Stimulated activated naive CD8-positive, alpha-beta T cell treated with anti-CD3 and anti-CD28 coated beads, Interleukin-15, Interleukin-2, amounts not matched to agents 100 U/mL and 50 U/mL, for 24 hours (primary cell): ENCODE measurements around the gene PEF1.
A peak's percentile ranks its signal among the peaks of the same experiment; 100 is the strongest.

ENCODE experiments used
- ATAC-seq: fragments of 150-1000 bp; cut with Tn5 transposase; one replicate; pipeline ENCODE4 v1.10.0; 2021
- DNase-seq: peaks from one replicate; pipeline ENCODE4 v3.0.0; 2021

PEF1 gene

DNA sequence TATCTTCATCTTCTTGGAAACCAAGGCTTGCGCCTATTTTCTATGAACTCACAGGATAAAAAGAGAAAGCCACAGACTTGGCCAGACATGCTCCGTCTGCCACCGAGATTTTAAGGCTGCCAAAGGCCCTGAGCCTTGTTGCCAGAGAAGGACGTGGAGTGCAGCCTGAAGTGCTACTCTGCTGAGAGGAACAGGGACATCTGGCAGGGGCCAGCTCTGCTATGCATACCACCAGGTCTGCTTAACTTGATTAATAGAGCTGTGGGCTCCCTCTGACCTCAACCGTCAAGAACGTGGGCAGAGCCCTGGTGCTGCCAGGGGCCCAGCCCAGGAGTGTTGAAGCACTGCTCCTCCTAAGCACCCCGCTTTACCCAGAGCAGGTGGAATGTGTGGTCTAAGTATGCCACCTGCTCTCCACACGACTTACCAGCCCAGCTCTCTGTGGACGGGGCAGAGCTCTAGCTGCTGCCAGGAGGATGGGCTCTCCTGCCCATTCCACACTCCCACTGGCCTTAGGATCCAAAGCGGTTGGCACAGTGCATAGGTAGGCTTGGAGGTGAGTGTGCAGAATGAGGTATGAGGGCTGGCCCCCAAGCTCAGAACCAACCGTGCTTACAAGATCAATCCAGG, 16.6 kb downstream of the PEF1 start:
- DNase-seq (no peak), ATAC-seq (no peak)

DNA sequence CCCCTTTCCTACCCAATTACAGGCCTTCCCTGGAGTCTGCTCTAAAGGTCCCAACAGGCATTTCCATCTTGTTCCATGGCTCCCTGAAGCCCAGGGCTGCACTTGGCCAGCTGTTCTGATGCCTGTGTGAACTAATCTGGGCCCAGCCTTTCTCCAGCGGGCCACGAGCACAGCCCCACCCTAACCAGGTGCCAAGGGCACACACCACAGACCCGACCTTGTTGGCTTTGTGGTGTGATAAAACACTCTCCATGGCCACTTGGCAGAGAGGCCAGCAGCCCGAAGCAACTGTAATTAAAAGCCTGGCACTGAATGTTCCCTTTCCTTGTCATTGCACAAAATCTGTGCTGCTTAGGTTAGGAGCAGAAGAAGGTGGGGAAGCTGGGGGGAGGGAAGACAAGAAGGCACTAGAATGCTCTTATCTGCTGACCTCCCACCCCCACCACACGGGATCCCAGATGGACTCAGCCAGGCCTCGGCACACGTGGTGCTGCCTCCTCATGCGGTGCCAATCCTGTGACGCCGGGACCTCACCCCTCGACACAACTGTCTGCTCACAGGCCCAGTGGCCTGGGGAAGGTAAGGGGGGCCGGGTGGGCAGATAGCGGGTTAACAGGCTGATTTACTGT, 17.3 kb downstream of the PEF1 start:
- ATAC-seq (no peak), DNase-seq (no peak)

DNA sequence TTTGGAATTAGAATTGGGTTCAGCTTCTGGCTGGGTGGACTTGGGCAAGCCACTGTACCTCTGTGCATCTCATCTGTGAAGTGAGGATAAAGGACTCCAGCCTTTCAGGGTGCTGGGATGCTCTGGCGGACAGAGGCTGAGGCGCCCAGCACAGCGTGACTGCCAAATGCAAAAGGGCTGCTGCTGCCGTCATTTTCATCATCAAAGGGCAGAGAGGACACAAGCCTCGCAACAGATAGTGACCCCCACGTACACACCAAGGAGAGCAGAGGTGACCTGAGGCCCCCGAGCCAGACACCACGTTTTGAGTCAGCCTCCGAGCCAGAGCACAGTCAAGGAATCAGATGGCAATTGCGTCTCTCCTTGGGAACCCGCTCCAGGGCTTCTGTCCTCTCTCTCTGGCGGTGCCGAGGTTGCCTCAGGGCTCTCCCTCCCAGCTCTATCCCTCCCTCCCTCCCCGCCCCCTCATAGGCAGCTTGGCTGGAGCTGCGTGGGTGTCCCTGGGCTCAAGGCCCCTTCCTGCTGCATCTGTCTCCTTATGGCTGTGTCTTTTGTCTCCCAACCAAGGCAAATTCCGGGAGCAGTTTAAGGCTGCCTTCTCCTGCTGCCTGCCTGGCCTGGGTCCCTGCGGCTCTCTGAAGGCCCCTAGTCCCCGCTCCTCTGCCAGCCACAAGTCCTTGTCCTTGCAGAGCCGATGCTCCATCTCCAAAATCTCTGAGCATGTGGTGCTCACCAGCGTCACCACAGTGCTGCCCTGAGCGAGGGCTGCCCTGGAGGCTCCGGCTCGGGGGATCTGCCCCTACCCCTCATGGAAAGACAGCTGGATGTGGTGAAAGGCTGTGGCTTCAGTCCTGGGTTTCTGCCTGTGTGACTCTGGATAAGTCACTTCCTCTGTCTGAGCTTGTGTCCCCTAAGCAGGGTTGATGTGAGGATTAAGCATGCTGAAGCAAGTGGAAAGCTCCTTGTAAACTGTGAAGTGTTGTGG, 18.2 kb downstream of the PEF1 start:
- ATAC-seq (no peak), DNase-seq (no peak)

DNA sequence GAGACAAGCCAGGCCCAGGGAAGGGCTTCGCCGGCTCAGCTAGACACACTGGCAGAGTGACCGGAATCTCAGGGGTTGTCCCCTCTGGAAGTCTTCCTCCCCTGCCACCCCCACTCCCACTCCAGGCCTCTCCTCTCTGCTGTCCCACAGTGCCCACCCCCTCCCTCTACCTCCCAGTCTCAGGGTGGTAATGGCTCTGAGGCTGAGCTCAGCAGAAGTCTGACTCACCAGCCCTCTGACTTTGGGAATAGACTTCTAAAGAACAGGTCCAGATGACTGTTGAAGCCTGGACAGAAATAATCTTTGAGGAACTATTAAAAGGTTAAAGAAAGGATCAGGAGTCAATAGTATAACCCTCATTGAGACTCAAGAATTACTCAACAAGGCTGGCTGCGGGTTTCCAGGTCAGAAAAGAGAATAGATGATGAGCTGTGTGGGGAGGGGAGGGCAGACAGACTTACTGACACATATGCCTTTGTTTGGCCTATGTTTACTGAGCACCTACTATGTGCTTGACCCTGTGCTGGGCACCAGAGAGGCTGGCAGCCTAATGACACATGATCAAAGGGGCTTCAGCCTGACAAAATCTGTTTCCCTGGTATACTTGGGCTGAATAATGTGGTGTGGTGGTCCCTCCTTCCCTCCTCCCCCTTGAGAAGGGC, 19.0 kb downstream of the PEF1 start:
- DNase-seq (no peak), ATAC-seq (no peak)

DNA sequence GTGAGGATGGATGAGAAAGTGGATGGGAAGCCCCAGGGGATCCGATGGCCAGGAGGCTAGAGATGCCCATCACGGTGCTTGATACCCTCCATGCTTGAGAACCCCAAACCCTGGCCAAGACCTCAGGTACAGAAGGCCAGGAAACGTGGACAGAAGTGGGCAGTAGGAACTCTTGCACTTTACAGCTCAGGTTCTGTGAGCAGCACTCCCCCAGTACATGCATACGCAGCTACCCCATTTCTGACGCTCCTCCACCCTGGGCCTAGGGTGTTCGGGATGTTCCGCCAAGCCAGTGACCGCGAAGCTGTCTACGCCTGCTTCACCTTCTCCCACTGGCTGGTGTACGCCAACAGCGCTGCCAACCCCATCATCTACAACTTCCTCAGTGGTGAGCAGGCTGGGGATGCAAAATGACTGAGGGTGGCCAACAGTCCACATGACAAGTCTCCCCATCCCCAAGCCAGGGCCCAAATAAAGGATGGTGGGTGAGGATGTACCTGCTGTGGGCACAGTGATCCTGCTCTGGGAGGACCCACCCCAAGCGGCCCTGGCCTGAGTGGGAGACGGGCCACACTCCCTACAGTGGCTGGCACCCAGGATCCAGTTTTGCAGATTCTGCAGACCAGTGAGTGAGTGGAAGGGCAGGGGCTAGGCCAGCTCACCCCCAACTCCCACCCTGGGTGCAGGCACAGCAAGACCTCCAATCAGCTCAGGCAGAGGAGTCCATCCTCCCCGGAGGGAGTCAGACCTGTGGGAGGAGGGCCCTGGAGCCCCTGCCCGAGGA, 19.8 kb downstream of the PEF1 start:
- ATAC-seq: no peak

DNA sequence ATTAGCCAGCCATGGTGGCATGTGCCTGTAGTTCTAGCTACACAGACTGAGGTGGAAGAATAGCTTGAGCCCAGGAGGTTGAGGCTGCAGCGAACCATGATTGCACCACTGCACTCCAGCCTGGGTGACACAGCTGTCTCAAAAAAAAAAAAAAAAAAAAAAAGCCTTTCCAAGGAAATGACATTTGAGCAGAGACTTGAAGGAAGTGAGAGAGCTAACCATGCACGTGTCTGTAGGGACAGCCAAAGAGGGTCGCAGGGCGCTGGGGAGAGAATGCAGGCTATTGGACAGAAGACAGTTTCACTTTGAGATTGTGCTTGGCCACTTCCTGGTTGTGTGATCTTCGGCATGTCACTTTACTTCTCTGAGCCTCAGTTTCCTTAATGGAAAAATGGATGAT, 20.4 kb downstream of the PEF1 start:
- no peak for DNase-seq

More for the DNA sequence above, 19.8 kb downstream of the PEF1 start:
- no peak for DNase-seq

DNA sequence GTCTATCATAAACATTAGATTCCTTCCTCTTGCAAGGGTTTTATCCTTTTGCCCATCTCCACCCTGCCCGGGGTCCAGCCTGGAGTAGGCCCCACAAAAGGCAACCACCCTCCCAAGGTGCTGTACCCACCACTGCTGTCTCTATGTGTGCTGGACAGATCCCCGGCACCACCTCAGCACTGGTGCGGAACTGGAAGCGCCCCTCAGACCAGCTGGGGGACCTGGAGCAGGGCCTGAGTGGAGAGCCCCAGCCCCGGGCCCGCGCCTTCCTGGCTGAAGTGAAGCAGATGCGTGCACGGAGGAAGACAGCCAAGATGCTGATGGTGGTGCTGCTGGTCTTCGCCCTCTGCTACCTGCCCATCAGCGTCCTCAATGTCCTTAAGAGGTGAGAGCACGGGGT, 21.3 kb downstream of the PEF1 start:
- no peak for ATAC-seq
- DNase-seq: no peak

More for the DNA sequence above, 20.4 kb downstream of the PEF1 start:
- no peak for ATAC-seq

DNA sequence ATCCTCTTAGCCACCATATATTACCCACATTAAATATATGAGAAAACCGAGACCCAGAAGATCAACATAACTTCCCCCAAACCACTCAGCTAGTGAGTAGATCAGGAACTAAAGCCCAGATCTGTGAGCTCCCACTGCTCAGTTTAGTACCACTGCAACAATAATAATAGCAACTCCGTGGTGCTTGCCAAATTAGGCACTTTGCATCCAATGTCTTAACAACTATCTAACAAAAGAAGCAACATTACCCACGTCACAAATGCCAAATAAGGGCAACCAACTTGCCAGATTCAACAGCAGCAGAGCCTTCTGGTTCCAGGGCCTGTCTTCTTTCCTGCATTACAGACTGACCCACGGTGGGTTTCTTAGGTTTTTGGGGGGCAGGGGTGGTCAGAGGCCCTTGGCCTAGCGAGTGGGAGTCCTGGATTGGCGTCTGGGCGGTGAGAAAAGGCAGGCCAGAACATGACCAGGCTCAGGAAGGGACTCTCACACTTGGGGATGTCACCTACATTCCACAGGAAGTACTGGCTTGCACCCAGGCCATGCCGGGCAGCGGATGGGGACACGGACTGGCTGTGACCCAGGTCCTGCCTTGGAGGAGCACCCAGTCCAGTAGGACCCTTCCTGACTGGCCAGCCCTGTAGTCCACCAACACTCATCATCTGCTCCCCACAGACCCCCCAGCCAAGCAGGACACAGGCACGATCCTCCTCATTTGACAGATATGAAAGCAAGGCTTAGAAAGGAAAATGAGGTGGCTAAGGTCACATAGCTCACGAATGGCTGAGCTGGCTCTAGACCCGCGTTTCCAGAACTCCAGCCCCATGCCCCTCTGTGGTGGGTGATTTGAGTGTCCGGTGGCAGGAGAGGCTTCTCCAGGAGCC, 22.6 kb downstream of the PEF1 start:
- ATAC-seq (no peak), DNase-seq (no peak)

DNA sequence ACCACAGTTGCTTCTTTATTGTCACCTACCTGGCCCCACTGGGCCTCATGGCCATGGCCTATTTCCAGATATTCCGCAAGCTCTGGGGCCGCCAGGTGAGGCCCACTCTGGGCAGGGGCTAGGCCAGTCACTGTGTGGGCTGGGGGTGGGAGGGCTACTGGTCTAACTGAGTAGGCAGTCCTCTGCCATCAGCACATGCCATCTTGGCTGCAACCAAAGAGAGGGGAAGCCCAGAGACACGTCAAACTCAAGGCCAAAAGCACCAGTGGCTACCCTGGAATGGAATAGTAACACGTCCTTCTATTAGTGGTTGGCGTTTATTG, 23.2 kb downstream of the PEF1 start:
- DNase-seq: no peak
- no peak for ATAC-seq

DNA sequence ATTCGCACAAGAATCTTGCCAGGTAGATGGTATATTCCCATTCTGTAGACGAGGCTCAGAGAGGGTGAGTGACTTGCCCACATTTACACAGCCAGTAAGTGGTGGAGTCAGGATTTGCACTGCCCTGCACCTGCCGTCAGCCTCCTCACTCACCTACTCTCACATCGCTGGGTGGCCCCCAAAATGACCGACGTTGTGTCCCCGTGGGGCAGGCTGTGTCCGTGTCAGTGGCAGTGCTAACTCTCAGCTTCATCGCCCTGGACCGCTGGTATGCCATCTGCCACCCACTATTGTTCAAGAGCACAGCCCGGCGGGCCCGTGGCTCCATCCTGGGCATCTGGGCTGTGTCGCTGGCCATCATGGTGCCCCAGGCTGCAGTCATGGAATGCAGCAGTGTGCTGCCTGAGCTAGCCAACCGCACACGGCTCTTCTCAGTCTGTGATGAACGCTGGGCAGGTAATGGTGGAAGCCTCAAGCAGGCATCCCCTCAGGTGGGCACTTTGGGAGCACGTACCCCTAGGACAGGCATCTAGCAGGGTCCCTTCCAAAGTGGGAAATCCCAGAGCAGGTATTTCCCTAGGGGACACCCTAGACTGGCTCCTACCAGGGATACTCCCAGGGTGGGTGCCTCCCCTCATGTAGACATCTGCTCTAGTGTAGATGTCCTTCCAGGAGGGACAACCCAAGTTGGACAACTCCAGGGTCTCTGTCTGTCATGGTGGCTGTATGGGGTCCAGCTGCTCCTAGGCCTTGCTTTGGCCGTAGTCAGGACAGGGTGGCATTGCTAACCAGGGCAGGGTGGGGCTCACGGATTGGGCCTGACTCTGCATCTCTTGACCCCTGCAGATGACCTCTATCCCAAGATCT, 23.8 kb downstream of the PEF1 start:
- ATAC-seq (no peak), DNase-seq (no peak)

DNA sequence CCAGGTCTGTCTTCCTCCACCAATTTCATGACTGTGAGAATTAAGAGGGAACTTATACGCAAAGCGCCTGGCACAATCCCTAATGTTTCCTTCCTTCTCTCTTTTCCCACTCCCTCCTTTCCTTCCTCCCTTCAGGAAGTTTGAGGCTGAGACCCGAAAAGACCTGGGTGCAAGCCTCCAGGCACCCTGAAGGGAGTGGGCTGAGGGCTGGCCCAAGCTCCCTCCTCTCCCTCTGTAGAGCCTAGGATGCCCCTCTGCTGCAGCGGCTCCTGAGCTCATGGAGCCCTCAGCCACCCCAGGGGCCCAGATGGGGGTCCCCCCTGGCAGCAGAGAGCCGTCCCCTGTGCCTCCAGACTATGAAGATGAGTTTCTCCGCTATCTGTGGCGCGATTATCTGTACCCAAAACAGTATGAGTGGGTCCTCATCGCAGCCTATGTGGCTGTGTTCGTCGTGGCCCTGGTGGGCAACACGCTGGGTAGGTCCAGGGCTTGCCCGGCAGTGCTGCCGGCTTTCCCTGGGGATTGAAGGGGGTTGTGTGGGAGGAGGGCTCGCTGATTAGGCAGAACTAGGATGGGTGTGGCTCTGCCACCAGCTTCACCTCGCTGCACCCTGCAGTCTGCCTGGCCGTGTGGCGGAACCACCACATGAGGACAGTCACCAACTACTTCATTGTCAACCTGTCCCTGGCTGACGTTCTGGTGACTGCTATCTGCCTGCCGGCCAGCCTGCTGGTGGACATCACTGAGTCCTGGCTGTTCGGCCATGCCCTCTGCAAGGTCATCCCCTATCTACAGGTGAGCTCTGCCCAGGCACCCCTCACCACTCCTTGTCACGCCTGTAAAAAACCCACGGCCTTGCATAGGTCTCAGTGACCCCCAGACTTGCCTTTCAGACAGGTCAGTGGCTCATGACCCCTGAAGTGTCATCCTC, 25.5 kb downstream of the PEF1 start:
- ATAC-seq: no peak
- no peak for DNase-seq

DNA sequence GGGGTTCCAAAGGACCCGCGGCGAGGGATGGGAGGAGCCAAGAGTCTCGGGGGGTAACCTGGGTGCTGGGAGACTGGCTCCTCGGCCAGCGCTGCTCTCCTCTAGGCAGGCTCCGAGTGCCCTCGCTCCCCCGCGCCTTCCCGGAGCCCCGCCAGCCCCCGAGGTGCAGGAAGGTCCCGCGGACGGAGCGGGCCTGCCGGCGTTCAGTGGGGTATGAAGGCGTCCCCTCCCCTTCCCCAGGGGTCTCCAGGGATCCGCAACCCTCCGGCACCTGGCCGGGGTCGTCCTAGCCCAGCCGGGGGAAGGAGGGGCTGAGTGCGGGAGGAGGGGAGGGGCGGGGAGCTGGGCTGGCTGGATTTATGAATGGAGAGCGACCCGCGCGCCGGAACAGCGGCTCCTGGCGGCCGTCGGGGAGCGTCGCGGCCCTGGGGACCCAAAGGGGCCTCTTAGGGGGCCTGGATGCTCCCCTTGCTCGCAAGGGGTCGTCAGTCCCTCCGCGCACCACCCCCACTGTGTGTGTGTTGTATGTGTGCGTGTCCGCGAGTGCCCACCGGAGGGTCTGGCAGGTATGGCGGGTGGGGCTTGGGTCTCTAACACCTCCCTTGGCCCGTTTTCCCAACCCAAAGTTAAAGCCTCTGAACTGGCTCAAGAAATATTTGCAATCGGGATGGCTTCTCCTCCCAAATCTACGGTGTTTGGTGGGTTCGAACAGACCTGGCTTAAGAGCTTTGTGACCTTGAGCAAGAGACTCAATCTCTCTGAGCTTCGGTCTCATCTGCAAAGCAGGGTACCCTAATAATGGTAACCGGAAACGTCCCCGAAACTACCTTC, 26.5 kb downstream of the PEF1 start:
- ATAC-seq: peak; percentile 70
- DNase-seq: peak; percentile 65

DNA sequence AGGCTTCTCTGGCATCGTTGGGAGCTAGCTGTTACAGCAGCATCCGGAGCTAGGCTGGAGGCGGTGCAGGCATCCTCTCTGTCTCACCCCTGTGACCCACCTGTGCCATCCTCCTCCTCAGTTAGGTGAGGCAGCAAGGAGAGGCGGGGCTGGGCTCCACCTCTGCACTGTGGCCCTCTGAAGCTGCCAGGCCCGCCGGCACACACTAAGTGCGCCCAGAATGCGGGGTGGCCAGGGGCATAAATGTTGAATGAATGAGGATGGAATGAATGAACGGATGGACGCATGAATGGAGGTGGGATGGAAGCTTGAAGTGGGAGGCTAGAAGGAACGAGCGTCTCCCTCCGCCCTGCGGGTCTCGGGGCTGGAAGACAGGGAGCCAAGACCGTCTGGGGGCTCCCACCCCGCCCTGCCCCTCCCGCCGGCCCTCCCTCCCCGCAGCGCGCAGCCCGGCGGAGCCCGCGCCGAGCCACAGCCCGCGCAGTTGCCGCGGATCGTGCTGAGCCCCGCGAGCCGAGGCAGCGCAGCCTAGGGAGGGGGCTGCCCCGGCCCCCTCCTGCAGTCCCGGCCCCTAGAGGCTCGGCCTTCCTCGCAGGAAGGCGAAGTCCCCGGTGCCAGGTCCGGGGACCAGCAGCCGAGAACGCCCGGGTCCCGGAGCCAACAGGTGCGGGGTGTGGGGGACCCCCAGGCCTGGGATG, 27.3 kb downstream of the PEF1 start, which contains the start of gene HCRTR1:
Gene HCRTR1 (plus strand): TSS at position 472 of the 698 bp plus-strand sequence. CDS start 1,504 bp downstream, outside the sequence.
- DNase-seq (no peak), ATAC-seq (no peak)

DNA sequence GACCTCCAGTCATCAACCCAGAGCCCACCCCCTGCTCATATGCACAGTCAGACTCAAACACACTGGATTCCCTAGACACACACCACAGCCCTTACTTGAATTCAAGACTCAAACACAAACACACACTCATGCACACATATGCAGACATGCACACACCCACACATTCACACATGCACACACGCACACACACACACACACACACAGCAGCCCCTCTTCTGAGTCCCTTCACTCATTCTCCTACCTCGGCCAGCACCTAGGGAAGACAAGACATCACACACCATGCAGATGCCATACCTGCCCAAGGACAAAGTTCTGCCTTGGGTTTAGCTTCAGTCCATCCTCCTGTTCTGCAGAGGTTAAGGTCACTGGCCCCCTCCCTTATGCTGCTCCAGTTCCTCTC, 28.7 kb downstream of the PEF1 start:
- no peak for ATAC-seq
- DNase-seq: no peak

DNA sequence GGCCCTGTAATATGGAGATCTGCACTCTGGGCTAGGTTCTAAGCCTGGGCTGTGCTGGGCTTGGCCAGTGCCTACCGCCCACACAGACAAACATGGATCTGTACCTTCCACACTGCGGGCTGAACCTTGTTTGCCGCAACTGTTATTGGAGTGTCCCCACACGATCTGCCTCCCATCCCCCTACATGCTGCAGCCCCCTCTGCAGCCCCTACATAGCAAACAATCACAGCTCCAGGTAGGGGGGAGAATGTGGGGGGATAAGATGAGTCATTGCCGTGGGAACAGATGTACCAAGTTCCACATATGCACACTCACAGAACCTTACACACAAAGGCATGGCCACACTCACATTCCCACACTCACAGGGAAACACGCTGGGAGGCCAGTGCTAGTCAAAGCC, 29.3 kb downstream of the PEF1 start:
- ATAC-seq (no peak), DNase-seq (no peak)

DNA sequence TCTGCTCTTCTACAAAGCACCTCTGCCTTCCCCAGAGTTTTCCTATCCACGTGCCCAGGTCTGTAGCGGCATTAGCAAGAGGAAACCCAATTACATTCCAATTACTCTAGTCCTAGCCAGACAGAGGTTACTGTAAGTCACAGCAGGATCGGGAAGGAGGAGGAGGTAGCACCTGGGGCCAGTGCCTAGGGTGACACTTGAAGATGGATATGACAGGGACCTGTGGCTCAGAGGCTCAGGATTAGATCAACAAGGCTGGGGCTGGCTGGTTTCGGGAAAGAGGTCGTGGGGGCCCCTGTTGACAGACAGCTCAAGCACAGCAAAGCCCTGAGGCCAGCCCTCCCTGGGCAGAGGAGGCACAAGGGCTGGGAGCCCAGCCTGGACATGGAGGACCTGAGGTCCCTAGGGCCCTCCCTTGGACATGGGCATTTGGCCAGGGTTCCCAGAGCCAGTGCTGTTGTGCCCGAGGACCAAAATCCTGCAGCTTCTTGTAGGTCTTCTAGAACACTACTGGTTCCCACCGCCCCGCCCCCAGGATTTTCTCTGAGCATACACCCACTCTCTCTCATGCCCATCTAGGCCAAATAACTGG, 30.2 kb downstream of the PEF1 start:
- no peak for DNase-seq
- ATAC-seq: no peak
